ENCODE measurements around the gene CCDC71L.

Gene CCDC71L

GRCh38 chr7:106658316-106659165 lies 2.4 kb downstream of the CCDC71L start:
- DNase-seq: no peak

- DNase-seq: no peak
Observed at GRCh38 chr7:106657085-106657991, 3.6 kb downstream of the CCDC71L start.

- no peak for DNase-seq
Observed at GRCh38 chr7:106655703-106656498, 5.1 kb downstream of the CCDC71L start.

DNA sequence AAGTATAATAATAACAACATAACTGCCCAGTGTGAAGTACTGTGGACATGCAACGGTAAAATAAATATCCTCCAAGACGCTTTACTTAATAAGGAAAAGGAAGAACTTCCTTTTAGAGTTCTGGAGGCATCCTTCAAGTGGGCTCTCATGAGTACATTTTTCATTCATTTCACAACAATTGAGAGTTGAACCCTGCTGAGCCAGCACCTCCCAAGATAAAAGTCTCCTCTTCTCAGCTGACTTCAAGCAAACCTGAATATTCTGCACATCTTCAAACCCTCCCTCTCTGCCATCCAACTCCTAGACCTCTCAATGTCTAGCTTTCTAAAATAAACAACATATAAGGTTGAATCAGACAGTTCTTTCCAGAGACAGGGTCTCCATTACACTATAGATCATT lies 7.5 kb downstream of the CCDC71L start:
- DNase-seq: no peak

- DNase-seq: no peak
Observed at GRCh38 chr7:106652909-106653308, 8.0 kb downstream of the CCDC71L start.

GRCh38 chr7:106652092-106652491 lies 8.9 kb downstream of the CCDC71L start:
- no peak for DNase-seq

DNA sequence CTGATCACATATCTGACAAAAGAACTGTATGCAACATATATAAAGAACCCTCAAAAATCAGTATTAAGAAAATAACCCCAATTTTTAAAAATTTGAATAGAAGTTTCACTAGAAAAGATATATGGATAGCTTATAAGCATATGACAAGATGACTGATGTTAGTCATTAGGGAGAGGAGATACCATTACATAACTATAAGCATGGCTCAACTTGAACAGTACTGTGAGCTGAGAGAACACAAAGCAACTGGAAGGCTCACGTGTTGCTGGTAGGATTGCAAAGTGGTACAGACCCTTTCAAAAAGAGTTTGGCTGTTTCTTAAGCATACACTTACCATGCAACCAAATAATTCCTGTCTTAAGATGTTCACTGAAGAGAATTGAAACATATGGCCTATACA lies 14.7 kb downstream of the CCDC71L start:
- no peak for DNase-seq

DNA sequence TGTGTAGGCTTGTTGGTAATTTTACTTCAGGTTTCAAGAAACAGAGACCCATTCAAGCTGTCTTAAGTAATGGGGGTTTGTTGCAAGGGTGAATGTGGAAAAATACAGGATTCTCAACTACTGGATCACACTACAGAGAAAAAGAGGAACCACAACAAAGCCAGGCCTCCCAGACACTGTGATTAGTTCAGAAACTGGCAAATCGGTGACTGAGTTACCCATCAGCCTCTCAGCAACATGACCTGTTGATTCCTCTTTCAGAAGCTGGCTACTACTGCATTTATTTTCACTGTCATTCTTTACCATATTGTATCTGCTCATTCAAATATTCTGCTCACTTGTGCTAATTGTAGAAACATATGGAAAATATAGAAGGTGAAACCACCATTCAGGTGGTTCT lies 16.0 kb downstream of the CCDC71L start:
- DNase-seq: no peak

DNA sequence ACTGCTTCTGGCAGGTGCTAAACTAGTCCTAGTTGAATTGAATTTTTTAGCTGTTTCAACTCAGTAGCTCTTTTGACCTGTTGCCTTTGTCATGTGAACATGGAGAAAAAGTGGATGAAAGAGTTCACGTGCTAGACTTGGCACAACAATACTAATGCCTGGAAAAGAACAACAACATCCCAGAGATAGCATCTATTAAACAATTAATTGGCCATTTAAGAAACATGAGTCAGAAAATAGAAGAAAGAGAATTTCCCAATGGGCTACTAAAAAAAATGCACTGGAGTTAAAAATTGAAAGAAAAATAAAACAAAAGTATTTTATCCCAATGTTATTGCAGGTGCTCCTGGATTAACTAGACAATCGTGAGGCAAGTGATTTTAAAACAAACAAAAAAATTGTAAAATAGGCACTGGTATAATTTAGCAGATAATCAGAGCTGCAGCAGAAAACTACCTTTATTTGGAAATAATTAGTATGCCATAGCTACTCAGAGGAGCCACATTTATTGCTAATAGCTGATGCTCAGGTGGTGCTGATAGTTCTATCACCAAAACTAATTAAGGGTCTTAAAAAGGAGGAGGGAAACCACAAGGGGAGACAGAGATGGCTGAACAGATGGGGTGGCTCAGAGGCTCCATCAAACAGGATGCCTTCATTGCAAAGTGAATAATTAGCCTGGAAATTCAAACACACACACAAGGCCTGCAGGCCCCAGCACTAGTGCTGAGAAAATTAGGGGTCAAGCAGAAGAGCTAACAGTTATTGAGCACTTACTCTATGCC lies 17.6 kb downstream of the CCDC71L start:
- DNase-seq: no peak

GRCh38 chr7:106641416-106641815 lies 19.5 kb downstream of the CCDC71L start:
- DNase-seq: no peak

- DNase-seq: no peak
Observed at GRCh38 chr7:106640368-106641141, 20.4 kb downstream of the CCDC71L start.

- DNase-seq: no peak
Observed at GRCh38 chr7:106639476-106640334, 21.3 kb downstream of the CCDC71L start.

GRCh38 chr7:106635411-106635810 lies 25.5 kb downstream of the CCDC71L start:
- no peak for DNase-seq

DNA sequence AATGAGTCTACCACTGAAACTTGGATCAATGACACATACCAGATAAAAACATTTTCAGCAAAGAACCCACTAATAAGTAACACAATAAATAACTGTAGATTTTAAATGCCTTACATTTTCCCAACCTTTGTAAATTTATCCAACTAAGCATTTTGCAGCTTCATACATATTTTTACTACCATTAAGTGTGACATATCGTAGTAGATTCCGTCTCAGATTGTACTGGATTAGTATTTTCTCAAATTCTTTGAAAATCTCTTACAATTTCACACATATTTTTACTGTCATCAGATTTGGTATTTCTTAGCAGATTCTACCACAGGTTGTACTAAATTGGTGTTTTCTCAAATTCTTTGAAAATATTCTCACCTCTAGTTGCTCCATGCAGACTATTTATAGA lies 26.0 kb downstream of the CCDC71L start:
- no peak for DNase-seq

GRCh38 chr7:106630648-106631047 lies 30.3 kb downstream of the CCDC71L start:
- no peak for DNase-seq

GRCh38 chr7:106629516-106629915 lies 31.4 kb downstream of the CCDC71L start:
- no peak for DNase-seq

DNA sequence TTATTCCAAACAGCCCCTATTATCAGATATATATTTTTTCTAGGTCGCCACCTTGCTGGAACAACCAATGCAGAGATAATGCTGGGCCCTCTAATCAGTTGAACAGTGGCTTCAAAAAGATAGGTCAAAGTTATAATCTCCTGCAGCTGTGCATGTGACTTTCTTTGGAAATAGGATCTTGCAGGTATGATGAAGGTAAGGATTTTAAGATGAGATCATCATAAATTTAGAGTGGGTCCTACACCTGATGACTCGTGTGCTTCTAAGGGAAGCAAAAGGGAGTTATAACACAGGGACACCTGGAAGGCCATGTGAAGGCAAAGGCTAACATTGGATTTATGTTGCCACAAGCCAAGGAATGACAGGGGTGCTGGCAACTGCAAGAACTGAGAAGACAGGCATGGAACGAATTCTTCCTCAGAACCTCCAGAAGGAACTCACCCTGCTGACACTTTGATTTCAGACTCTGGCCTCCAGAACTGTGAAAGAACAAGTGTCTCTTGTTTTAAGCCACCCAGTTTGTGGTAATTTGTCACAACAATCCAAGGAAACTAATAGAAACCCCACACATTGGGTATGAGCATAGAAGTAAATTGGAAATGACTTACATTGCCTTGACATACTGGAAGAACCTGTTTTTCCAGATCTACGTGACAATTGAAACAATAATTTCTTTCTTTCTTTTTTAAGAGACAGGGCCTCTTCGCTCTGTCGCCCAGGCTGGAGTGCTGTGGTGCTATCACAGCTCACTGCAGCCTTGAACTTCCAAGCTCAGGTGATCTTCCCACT lies 34.4 kb downstream of the CCDC71L start:
- DNase-seq: no peak

GRCh38 chr7:106625678-106626301 lies 35.2 kb downstream of the CCDC71L start:
- no peak for DNase-seq

DNA sequence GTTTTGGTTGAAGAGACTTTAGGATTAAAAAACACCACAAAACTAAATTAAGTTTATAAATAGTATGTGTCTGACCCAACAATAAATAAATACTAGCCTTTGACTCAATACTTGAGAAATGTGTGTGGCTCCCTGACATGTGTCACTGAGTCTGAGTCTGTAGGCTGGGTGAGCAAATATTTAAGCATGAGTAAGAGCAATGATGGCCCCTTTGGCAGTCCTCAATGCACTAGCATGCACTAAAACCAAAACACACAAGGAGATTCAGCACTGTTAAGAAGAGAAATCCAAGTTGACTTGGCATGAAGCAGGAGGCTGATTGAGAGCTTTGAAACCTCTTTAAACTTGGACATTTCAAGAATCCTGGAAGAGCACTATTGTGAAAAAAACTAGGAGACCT lies 37.1 kb downstream of the CCDC71L start:
- no peak for DNase-seq

Data from SHP77 (cell line).